HFFc6 (cell line): Measurements from ENCODE around the gene CRB3. TPM values are rescaled to one million over a fixed set of nuclear protein-coding genes. Genes with fewer than 3 reads are reported as not detected.

Source experiments
- DNase-seq: peaks from one replicate; pipeline ENCODE4 v3.0.0-alpha.2; 2018
- H3K27ac Mint-ChIP-seq: 2 replicates; pipeline ENCODE4 v1.8.0; 2020; ENCODE audit warnings: mild to moderate bottlenecking, mixed read lengths
- H3K27me3 Mint-ChIP-seq: 2 replicates; pipeline ENCODE4 v1.8.0; 2021; ENCODE audit warnings: mild to moderate bottlenecking, moderate library complexity, mixed read lengths; ENCODE audit not compliant: insufficient read depth
- H3K36me3 Mint-ChIP-seq: 2 replicates; pipeline ENCODE4 v1.8.0; 2021; ENCODE audit warnings: low read depth, mixed read lengths
- H3K4me1 Mint-ChIP-seq: 2 replicates; pipeline ENCODE4 v1.8.0; 2020; ENCODE audit warnings: low read depth, mixed read lengths
- H3K4me3 Mint-ChIP-seq: 2 replicates; pipeline ENCODE4 v1.8.0; 2020; ENCODE audit warnings: mild to moderate bottlenecking, moderate library complexity, mixed read lengths
- H3K9me3 Mint-ChIP-seq: 2 replicates; pipeline ENCODE4 v1.8.0; 2020; ENCODE audit warnings: mild to moderate bottlenecking, mixed read lengths
- CTCF ChIP-seq: fragments of 200-600 bp; sonication (generic); IDR thresholded peaks from 2 replicates; pipeline ENCODE4 v1.5.0; 2021; ENCODE audit warnings: antibody characterized with exemption, mild to moderate bottlenecking
- total RNA-seq, 6 experiments: library from RNA; stranded (reverse); fragmentation: NEBNext Ultra II Directional; extraction: Animal tissue kit (Norgen Biotek cat#: 25700); gene quantifications; 2 replicates in 1 of 6; 3 replicates in 5 of 6; pipeline ENCODE4 v1.2.3, GENCODE V29; 2021

The CRB3 gene
- total RNA-seq, 6 experiments from 2014 or later, result not detected

- Mint-ChIP-seq H3K4me3 (no peak overlapping the region), H3K27me3 (peaks cover 16% of the 10 kb centered on the region), H3K4me1 (no peaks in the 10 kb centered on the region), H3K27ac (no peak overlapping the region), H3K36me3 (no peaks in the 10 kb centered on the region), H3K9me3 (no peaks in the 10 kb centered on the region)
- TF ChIP-seq CTCF, result no peak
- no peak for DNase-seq
Observed at GRCh38 chr19:6471076-6471475, 7.0 kb downstream of the CRB3 start.

- no peak for TF ChIP-seq CTCF
- DNase-seq, result no peak
- peaks cover 13% of the 10 kb centered on the region for H3K27me3 Mint-ChIP-seq
Observed at GRCh38 chr19:6472713-6473112, 8.6 kb downstream of the CRB3 start.

GRCh38 chr19:6473647-6474046, 9.6 kb downstream of the CRB3 start:
- DNase-seq, result no peak
- no peaks in the 10 kb centered on the region for H3K9me3 Mint-ChIP-seq
- H3K27ac Mint-ChIP-seq, result no peak overlapping the region
- H3K4me3 Mint-ChIP-seq, result no peak overlapping the region
- H3K36me3 Mint-ChIP-seq, result no peaks in the 10 kb centered on the region
- H3K27me3 Mint-ChIP-seq, result peaks cover 11% of the 10 kb centered on the region
- no peaks in the 10 kb centered on the region for H3K4me1 Mint-ChIP-seq
- TF ChIP-seq CTCF, result no peak

More at GRCh38 chr19:6472713-6473112, 8.6 kb downstream of the CRB3 start:
- Mint-ChIP-seq H3K4me1 (no peaks in the 10 kb centered on the region), H3K9me3 (no peaks in the 10 kb centered on the region), H3K27ac (no peak overlapping the region), H3K36me3 (no peaks in the 10 kb centered on the region), H3K4me3 (no peak overlapping the region)

GRCh38 chr19:6475321-6476108, 11.4 kb downstream of the CRB3 start:
- TF ChIP-seq CTCF, result no peak
- DNase-seq, result no peak
- Mint-ChIP-seq H3K9me3 (no peaks in the 10 kb centered on the region), H3K27ac (no peak overlapping the region), H3K36me3 (no peaks in the 10 kb centered on the region), H3K27me3 (peaks cover 10% of the 10 kb centered on the region), H3K4me3 (no peak overlapping the region), H3K4me1 (no peaks in the 10 kb centered on the region)

- Mint-ChIP-seq H3K27me3 (peaks cover 9% of the 10 kb centered on the region; the same call in 1 of the 2 replicates), H3K9me3 (no peaks in the 10 kb centered on the region), H3K4me1 (no peaks in the 10 kb centered on the region), H3K36me3 (no peaks in the 10 kb centered on the region), H3K4me3 (no peak overlapping the region), H3K27ac (no peak overlapping the region)
- no peak for TF ChIP-seq CTCF
- DNase-seq, result peak; percentile 4
Observed at GRCh38 chr19:6476155-6476895, 12.3 kb downstream of the CRB3 start.
